Large intestine (tissue), 3 donors: Measurements from ENCODE around the gene SARNP. TPM values are rescaled to one million over a fixed set of nuclear protein-coding genes. Genes with fewer than 3 reads are reported as not detected.

Source experiments
- DNase-seq, 2 donors: peaks; one replicate each; pipeline versions ENCODE4 v3.0.0 to v3.0.0-alpha.2; 2013
- H3K27ac ChIP-seq: one replicate; pipeline ENCODE4 v1.5.1; 2013; ENCODE audit warnings: low read length
- H3K27me3 ChIP-seq: 2 replicates; pipeline ENCODE4 v1.6.1; 2013; ENCODE audit warnings: low read length; ENCODE audit not compliant: control insufficient read depth, insufficient read depth
- H3K36me3 ChIP-seq: 2 replicates; pipeline ENCODE4 v1.6.1; 2013; ENCODE audit warnings: low read length; ENCODE audit not compliant: control insufficient read depth, insufficient read depth
- H3K4me1 ChIP-seq: one replicate; pipeline ENCODE4 v1.6.1; 2013; ENCODE audit warnings: low read length; ENCODE audit not compliant: control insufficient read depth, insufficient read depth
- H3K4me3 ChIP-seq: one replicate; pipeline ENCODE4 v1.5.1; 2013; ENCODE audit warnings: low read length
- H3K9me3 ChIP-seq: one replicate; pipeline ENCODE4 v1.6.1; 2013; ENCODE audit warnings: mild to moderate bottlenecking, low read depth, low read length, moderate library complexity; ENCODE audit not compliant: control insufficient read depth
- WGBS: methylation state at CpG from one replicate; pipeline ENCODE4 v1.1.5; 2013; ENCODE audit warnings: low lambda C conversion rate; ENCODE audit not compliant: insufficient coverage; 5-methylcytosine and 5-hydroxymethylcytosine counted together
- polyA plus RNA-seq: library from polyadenylated mRNA; unstranded; fragments of 120-200 nt; gene quantifications from one replicate; pipeline ENCODE4 v1.2.1, GENCODE V29; 2013

SARNP gene
- polyA plus RNA-seq, 1 donor, result 71.4 TPM

DNA sequence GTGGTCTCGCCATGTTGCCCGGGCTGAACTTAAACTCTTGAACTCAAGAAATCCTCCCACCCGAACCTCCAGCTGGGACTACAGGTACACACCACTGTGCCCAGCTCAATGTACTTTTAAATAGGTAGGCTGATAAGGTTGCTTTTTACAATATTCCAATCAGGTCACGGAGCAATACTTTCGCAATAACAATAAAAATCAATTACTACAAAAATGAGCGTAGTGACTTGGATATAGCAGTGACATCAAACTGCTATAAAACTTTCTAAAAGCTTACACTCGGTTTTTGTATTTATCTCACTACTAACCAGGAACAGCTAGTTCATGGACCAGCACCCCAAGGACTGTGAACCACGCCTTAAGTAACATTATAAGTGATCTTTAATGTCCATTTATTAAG is 10.5 kb downstream of the SARNP start:
- no peak for DNase-seq
- H3K27me3 ChIP-seq, result no peaks in the 10 kb centered on the region
- H3K4me1 ChIP-seq, result no peaks in the 10 kb centered on the region
- H3K27ac ChIP-seq, result no peak overlapping the region
- WGBS, result 40% methylated on average over 1 of the region's 8 CpGs
- no peak overlapping the region for H3K4me3 ChIP-seq
- no peaks in the 10 kb centered on the region for H3K9me3 ChIP-seq
- peaks cover 17% of the 10 kb centered on the region for H3K36me3 ChIP-seq

DNA sequence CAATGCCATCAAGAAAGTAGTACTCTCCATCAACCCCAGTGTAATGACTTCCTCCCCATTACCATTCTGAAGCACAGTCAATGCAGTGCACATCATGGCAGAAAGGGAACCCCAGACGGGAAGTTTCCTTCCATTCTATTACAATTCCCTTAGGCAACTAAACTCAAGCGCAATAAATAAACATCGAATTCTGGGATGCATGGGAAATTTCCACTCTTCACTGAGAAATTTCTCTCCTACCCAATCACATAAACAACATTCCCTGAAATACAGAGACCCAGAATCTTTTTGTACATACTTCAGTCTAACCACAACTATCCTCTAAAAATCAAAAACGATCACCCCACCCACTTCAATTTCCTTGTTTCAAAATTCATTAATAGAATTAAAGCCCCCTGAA is 20.0 kb downstream of the SARNP start:
- 83% methylated on average over 1 of the region's 4 CpGs for WGBS
- peaks cover 66% of the 10 kb centered on the region for H3K36me3 ChIP-seq

DNA sequence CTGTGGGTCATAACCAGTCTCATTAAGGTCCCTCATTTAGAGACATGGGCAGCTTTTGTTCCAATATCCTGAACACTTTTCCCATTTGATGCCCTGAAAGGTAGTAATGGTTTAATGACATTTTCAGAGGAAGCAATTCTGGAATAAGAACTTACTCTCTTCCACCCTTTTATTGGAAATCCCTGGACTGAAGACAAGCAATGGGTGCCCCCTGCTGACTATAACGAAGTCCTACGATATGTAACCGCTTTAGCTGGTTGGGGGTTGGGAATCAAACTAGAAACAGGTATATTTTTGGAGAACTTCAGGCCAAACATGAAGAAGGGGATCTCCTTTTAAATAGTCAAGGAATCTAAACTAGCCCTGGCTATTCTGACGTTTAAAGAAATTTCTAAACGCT is 20.5 kb downstream of the SARNP start:
- Histone ChIP-seq H3K27me3 (no peaks in the 10 kb centered on the region), H3K36me3 (peaks cover 69% of the 10 kb centered on the region), H3K27ac (no peak overlapping the region), H3K9me3 (no peaks in the 10 kb centered on the region), H3K4me1 (no peaks in the 10 kb centered on the region), H3K4me3 (no peak overlapping the region)
- 71% methylated on average over 1 of the region's 5 CpGs for WGBS
- peak in 1 of 2 donors; percentile 34 for DNase-seq

More for the DNA sequence above, 20.0 kb downstream of the SARNP start:
- H3K9me3 ChIP-seq, result no peaks in the 10 kb centered on the region
- DNase-seq, result no peak
- H3K27ac ChIP-seq, result no peak overlapping the region
- no peak overlapping the region for H3K4me3 ChIP-seq
- H3K27me3 ChIP-seq, result no peaks in the 10 kb centered on the region
- H3K4me1 ChIP-seq, result no peaks in the 10 kb centered on the region

DNA sequence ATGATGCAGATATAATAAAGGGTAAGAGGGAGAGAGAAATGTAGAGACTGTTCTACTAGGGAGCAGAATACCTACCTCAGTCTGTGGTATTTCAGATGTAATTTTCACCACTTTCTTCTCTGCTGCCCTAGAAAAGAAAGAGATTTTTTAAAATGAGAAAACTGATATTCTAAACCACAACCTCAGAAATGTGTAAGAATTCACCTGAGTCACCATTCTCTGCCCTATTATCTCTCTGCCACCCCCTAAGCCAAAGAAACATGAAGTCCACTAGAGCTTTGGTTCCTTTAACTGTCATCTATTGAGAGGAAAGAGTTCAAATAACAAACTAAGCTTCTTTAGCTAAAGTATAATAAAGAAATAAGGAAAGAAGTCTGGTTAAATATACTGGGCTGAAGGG is 21.6 kb downstream of the SARNP start:
- no peak for DNase-seq
- Histone ChIP-seq H3K27ac (no peak overlapping the region), H3K4me1 (no peaks in the 10 kb centered on the region), H3K36me3 (peaks cover 62% of the 10 kb centered on the region), H3K4me3 (no peak overlapping the region), H3K9me3 (no peaks in the 10 kb centered on the region), H3K27me3 (no peaks in the 10 kb centered on the region)

DNA sequence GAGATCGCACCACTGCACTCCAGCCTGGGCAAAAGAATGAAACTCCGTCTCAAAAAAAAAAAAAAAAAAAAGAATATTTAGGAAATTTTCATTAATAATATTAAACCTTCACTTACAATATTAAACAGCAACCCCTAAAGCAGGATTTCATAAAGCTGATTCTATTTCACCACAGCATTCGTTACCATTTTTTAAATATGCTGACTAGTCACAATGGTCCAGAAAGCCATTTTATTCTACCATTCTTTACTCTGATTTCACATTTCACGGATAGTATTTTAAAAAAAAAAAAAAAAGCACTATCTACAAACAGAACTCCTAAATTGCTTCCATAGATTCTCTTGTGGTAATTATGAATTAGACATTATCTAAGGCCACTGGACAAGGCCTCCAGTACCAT is 27.6 kb downstream of the SARNP start:
- H3K4me1 ChIP-seq, result no peaks in the 10 kb centered on the region
- H3K36me3 ChIP-seq, result peaks cover 65% of the 10 kb centered on the region
- DNase-seq, result no peak
- H3K9me3 ChIP-seq, result no peaks in the 10 kb centered on the region
- no peaks in the 10 kb centered on the region for H3K27me3 ChIP-seq
- 100% methylated on average over 2 of the region's 4 CpGs for WGBS
- H3K4me3 ChIP-seq, result no peak overlapping the region
- no peak overlapping the region for H3K27ac ChIP-seq

DNA sequence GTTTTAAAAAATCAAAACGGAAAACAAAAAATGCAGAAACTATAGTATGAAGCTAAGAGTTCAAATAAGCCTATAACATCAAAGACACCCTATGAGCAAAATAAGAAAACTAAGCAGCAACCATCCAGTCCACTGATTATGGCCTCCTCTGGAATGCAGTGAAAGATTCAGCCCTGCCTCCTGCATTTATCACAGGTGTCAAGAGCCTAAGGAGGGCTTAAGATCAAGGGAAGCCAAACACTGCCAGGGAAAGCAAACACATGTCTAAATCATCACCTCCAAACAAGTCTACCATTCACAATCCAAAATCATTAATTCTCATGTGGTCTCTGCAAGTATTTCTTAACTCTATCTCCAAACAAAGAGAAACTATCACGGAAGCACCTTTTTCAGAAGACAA is 28.4 kb downstream of the SARNP start:
- H3K4me3 ChIP-seq, result no peak overlapping the region
- no peak for DNase-seq
- WGBS, result 80% methylated on average over 1 of the region's 2 CpGs
- H3K27ac ChIP-seq, result no peak overlapping the region
- peaks cover 65% of the 10 kb centered on the region for H3K36me3 ChIP-seq
- H3K9me3 ChIP-seq, result no peaks in the 10 kb centered on the region
- H3K27me3 ChIP-seq, result no peaks in the 10 kb centered on the region
- no peaks in the 10 kb centered on the region for H3K4me1 ChIP-seq

DNA sequence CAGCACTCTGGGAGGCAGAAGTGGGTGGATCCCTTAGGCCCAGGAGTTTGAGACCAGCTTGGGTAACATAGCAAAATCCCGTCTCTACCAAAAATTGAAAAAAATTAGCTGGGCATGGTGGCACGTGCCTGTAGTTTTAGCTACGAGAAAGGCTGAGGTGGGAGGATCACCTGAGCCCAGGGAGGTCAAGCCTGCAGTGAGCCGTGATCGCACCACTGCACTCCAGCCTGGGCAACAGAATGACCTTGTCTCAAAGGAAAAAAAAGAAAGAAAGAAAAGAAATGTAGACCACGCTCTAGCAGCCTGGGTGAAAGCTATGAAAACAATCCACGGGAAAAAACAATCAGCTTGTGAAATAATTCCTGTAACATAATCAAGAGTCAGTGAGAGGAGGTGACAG is 29.0 kb downstream of the SARNP start:
- Histone ChIP-seq H3K36me3 (peaks cover 68% of the 10 kb centered on the region), H3K27me3 (no peaks in the 10 kb centered on the region), H3K4me3 (no peak overlapping the region), H3K27ac (no peak overlapping the region), H3K9me3 (no peaks in the 10 kb centered on the region), H3K4me1 (no peaks in the 10 kb centered on the region)
- 95% methylated on average over 4 of the region's 7 CpGs for WGBS
- DNase-seq, result no peak

DNA sequence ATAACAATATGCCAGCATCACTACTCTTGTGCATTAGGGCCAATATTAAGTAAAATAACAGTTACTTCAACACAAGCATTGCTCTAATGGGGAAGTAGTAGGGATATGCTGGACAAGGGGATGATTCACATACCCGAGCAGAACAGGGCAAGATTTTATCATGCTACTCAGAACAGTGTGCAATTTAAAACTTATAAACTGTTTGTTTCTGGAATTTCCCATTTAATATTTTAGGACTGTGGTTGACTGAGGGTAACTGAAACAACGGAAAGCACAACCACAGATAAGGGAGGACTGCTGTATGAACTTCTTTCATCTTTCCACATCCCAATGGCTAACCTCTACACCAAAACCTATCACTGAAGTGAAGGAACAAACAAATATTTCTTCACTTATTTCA is 36.8 kb downstream of the SARNP start:
- WGBS, result no CpG with 5 or more reads among the region's 2 CpGs
- no peak for DNase-seq
- H3K27ac ChIP-seq, result no peak overlapping the region
- H3K9me3 ChIP-seq, result no peaks in the 10 kb centered on the region
- H3K36me3 ChIP-seq, result peaks cover 66% of the 10 kb centered on the region
- no peak overlapping the region for H3K4me3 ChIP-seq
- H3K4me1 ChIP-seq, result no peaks in the 10 kb centered on the region
- no peaks in the 10 kb centered on the region for H3K27me3 ChIP-seq

DNA sequence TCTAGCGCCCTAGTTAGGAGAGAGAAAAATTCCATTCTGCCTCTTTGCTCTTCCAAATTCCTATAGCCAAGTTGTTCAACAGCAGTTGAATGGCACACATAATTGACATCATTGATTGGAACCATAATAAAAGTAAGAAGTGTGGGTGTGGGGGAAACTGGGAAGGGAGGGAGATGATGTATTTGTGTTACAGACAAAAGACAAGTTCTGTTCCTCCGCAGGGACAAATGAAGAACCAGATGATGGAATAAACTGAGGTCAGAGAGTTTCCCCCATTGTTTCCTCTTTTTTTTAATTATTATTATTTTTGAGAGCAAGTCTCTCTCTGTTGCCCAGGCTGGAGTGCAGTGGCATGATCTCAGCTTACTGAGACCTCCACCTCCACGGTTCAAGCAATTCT is 39.7 kb downstream of the SARNP start:
- Histone ChIP-seq H3K9me3 (no peaks in the 10 kb centered on the region), H3K27ac (no peak overlapping the region), H3K4me3 (no peak overlapping the region), H3K36me3 (peaks cover 49% of the 10 kb centered on the region), H3K27me3 (no peaks in the 10 kb centered on the region), H3K4me1 (no peaks in the 10 kb centered on the region)
- WGBS, result no CpG with 5 or more reads among the region's 3 CpGs
- no peak for DNase-seq

DNA sequence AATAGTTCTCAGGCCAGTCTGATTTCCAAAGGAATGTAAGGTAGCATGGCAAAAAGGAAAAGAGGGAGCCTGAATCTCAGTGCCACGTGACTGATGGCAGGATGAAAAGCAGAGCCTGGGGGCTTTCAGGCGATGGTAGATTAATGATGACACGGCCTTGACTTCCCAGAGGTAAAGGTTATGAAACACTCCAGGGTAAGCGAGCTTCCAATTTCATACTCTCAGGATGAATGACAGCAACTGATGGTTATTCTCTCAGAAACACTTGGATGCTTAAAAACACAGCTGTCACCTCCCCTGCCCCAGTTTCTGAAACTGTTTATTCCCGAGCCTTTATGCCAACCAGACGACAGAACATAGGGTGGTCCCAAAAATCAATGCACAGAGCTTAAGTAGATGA is 45.8 kb downstream of the SARNP start:
- Histone ChIP-seq H3K36me3 (peaks cover 37% of the 10 kb centered on the region), H3K4me3 (no peak overlapping the region), H3K4me1 (no peaks in the 10 kb centered on the region), H3K27ac (no peak overlapping the region), H3K27me3 (no peaks in the 10 kb centered on the region), H3K9me3 (no peaks in the 10 kb centered on the region)
- no peak for DNase-seq
- WGBS, result no CpG with 5 or more reads among the region's 6 CpGs

DNA sequence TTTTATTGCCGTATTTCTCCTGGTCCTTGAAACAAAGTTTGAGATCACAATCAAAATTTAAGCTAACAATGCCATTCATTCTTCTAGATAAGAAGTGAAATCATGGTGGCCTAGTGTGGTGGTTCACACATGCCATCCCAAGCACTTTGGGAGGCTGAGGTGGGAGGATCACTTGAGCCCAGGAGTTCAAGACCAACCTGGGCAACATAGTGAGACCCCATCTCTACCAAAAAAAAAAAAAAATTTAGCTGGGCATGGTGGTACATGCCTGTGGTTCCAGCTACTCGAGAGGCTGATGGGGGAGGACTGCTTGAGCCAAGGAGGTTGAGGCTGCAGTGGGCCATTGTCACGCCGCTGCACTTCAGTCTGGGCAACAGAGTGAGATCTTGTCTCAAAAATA is 50.4 kb downstream of the SARNP start:
- Histone ChIP-seq H3K9me3 (no peaks in the 10 kb centered on the region), H3K27me3 (no peaks in the 10 kb centered on the region), H3K4me1 (no peaks in the 10 kb centered on the region), H3K27ac (no peak overlapping the region), H3K36me3 (peaks cover 41% of the 10 kb centered on the region), H3K4me3 (no peak overlapping the region)
- 60% methylated on average over 1 of the region's 4 CpGs for WGBS
- no peak for DNase-seq
